HEK293 (cell line): ENCODE results near the gene MACIR.

ENCODE experiments used
- CTCF ChIA-PET: fragments of 350-600 bp; formaldehyde crosslinking; extraction: SDS; loops from one replicate; lab custom pipeline; 2021; ENCODE audit warnings: antibody characterized with exemption; lab: Yijun Ruan, JAX
- POLR2A ChIA-PET: fragments of 300-600 bp; formaldehyde crosslinking; extraction: SDS; loops from one replicate; lab custom pipeline; 2020; ENCODE audit warnings: antibody characterized with exemption, inconsistent platforms; lab: Yijun Ruan, JAX
- H3K27ac ChIP-seq: fragments of 200-500 bp; sonication (Bioruptor generic); 2 replicates; pipeline ENCODE4 v1.5.1; 2014; ENCODE audit warnings: low read depth, low read length, control low read depth, inconsistent platforms; ENCODE audit errors: extremely low read depth
- H3K36me3 ChIP-seq, 2 experiments: fragments of 200-500 bp in 1 of 2; sonication (Bioruptor generic) in 1 of 2; 1 replicate in 1 of 2; 2 replicates in 1 of 2; pipeline ENCODE4 v1.5.1; 2014 to 2017; ENCODE audit warnings: inconsistent platforms in 2 of 2, low read length in 2 of 2; ENCODE audit not compliant: control insufficient read depth in 2 of 2, insufficient read depth in 1 of 2
- H3K4me1 ChIP-seq: fragments of 200-500 bp; sonication (Bioruptor generic); 2 replicates; pipeline ENCODE4 v1.5.1; 2014; ENCODE audit warnings: mild to moderate bottlenecking, low read length, inconsistent platforms; ENCODE audit not compliant: control insufficient read depth, insufficient read depth
- H3K4me3 ChIP-seq: 2 replicates; pipeline ENCODE4 v1.5.1; 2011; ENCODE audit warnings: low read depth, mild to moderate bottlenecking, control low read depth, low read length, moderate library complexity
- H3K9me3 ChIP-seq: fragments of 200-500 bp; sonication (Bioruptor generic); 2 replicates; pipeline ENCODE4 v1.5.1; 2014; ENCODE audit warnings: low read depth, low read length, inconsistent platforms; ENCODE audit not compliant: control insufficient read depth, insufficient read depth
- BCL11A ChIP-seq: fragments of 450-650 bp; formaldehyde crosslinking; IDR thresholded peaks from 2 replicates; pipeline ENCODE4 v1.5.1; 2016; ENCODE audit warnings: low read depth, missing biosample characterization, missing genetic modification characterization
- GFI1B ChIP-seq: fragments of 450-650 bp; formaldehyde crosslinking; IDR thresholded peaks from 2 replicates; pipeline ENCODE4 v1.5.1; 2016; ENCODE audit warnings: missing biosample characterization, missing genetic modification characterization
- GLIS1 ChIP-seq: fragments of 450-650 bp; formaldehyde crosslinking; IDR thresholded peaks from 2 replicates; pipeline ENCODE4 v1.5.1; 2016; ENCODE audit warnings: missing biosample characterization, missing genetic modification characterization
- IKZF3 ChIP-seq: fragments of 450-650 bp; IDR thresholded peaks from 2 replicates; pipeline ENCODE4 v1.5.0; 2018; ENCODE audit warnings: missing biosample characterization, mild to moderate bottlenecking, missing genetic modification characterization, moderate library complexity
- SP7 ChIP-seq: fragments of 450-650 bp; formaldehyde crosslinking; IDR thresholded peaks from 2 replicates; pipeline ENCODE4 v1.5.1; 2016; ENCODE audit warnings: missing biosample characterization, missing genetic modification characterization
- ZNF157 ChIP-seq: fragments of 450-650 bp; formaldehyde crosslinking; IDR thresholded peaks from 2 replicates; pipeline ENCODE4 v1.5.1; 2016; ENCODE audit warnings: missing biosample characterization, missing genetic modification characterization
- ZNF184 ChIP-seq: fragments of 450-650 bp; IDR thresholded peaks from 2 replicates; pipeline ENCODE4 v1.5.1; 2018; ENCODE audit warnings: missing biosample characterization, mild to moderate bottlenecking, missing genetic modification characterization
- ZNF24 ChIP-seq: fragments of 450-650 bp; formaldehyde crosslinking; IDR thresholded peaks from 2 replicates; pipeline ENCODE4 v1.5.1; 2016; ENCODE audit warnings: missing biosample characterization, missing genetic modification characterization
- ZNF311 ChIP-seq: fragments of 450-650 bp; formaldehyde crosslinking; IDR thresholded peaks from 2 replicates; pipeline ENCODE4 v1.5.1; 2017; ENCODE audit warnings: missing biosample characterization, missing genetic modification characterization, borderline replicate concordance
- ZNF362 ChIP-seq: fragments of 450-650 bp; formaldehyde crosslinking; IDR thresholded peaks from 2 replicates; pipeline ENCODE4 v1.5.1; 2016; ENCODE audit warnings: missing biosample characterization, missing genetic modification characterization
- ZNF514 ChIP-seq: fragments of 450-650 bp; formaldehyde crosslinking; IDR thresholded peaks from 2 replicates; pipeline ENCODE4 v1.5.1; 2016; ENCODE audit warnings: missing biosample characterization, missing genetic modification characterization
- ZNF521 ChIP-seq: fragments of 450-650 bp; formaldehyde crosslinking; IDR thresholded peaks from 2 replicates; pipeline ENCODE4 v1.5.1; 2017; ENCODE audit warnings: missing biosample characterization, mild to moderate bottlenecking, missing genetic modification characterization
- ZNF529 ChIP-seq: fragments of 450-650 bp; formaldehyde crosslinking; IDR thresholded peaks from 2 replicates; pipeline ENCODE4 v1.5.1; 2017; ENCODE audit warnings: missing genetic modification characterization, missing biosample characterization; ENCODE audit not compliant: insufficient replicate concordance
- ZNF548 ChIP-seq: fragments of 450-650 bp; formaldehyde crosslinking; IDR thresholded peaks from 2 replicates; pipeline ENCODE4 v1.5.1; 2016; ENCODE audit warnings: missing biosample characterization, missing genetic modification characterization
- ZNF596 ChIP-seq: fragments of 450-650 bp; IDR thresholded peaks from 2 replicates; pipeline ENCODE4 v1.5.0; 2018; ENCODE audit warnings: missing biosample characterization, mild to moderate bottlenecking, missing genetic modification characterization, moderate library complexity
- ZNF654 ChIP-seq: fragments of 450-650 bp; formaldehyde crosslinking; IDR thresholded peaks from 2 replicates; pipeline ENCODE4 v1.5.1; 2016; ENCODE audit warnings: low read depth, missing biosample characterization, missing genetic modification characterization
- ZNF707 ChIP-seq: fragments of 450-650 bp; formaldehyde crosslinking; IDR thresholded peaks from 2 replicates; pipeline ENCODE4 v1.5.1; 2016; ENCODE audit warnings: missing biosample characterization, missing genetic modification characterization
- ZNF792 ChIP-seq: fragments of 450-650 bp; formaldehyde crosslinking; IDR thresholded peaks from 2 replicates; pipeline ENCODE4 v1.5.1; 2016; ENCODE audit warnings: missing biosample characterization, missing genetic modification characterization
- TF ChIP-seq, protein P1 (sequence below): fragments of 450-650 bp; formaldehyde crosslinking; IDR thresholded peaks from 2 replicates; pipeline ENCODE4 v1.5.1; 2016; ENCODE audit warnings: missing biosample characterization, missing genetic modification characterization
- TF ChIP-seq, protein P2 (sequence below): fragments of 450-650 bp; formaldehyde crosslinking; IDR thresholded peaks from 2 replicates; pipeline ENCODE4 v1.5.1; 2016; ENCODE audit warnings: missing biosample characterization, missing genetic modification characterization

MACIR gene

GRCh38 chr5:103327893-103328292, 69.3 kb downstream of the MACIR start:
- CTCF ChIA-PET: no interaction called here
- POLR2A ChIA-PET: interaction anchor here (0.7 kb wide), 1 partner anchor 69 kb away, joined by 4 read pairs; the partner anchor contains the start of gene MACIR
- no peaks in the 10 kb centered on the region for H3K36me3 ChIP-seq
- no peaks in the 10 kb centered on the region; the same call in 1 of the 2 replicates for H3K4me1 ChIP-seq
- no peak overlapping the region for H3K4me3 ChIP-seq
- no peak for TF ChIP-seq ZNF654 (tag by site-specific recombination)
- TF ChIP-seq SP7 (tag by site-specific recombination): no peak
- no peak for TF ChIP-seq ZNF548 (tag by site-specific recombination)
- TF ChIP-seq IKZF3: no peak
- TF ChIP-seq GLIS1 (tag by site-specific recombination): no peak
- TF ChIP-seq, protein P1, sequence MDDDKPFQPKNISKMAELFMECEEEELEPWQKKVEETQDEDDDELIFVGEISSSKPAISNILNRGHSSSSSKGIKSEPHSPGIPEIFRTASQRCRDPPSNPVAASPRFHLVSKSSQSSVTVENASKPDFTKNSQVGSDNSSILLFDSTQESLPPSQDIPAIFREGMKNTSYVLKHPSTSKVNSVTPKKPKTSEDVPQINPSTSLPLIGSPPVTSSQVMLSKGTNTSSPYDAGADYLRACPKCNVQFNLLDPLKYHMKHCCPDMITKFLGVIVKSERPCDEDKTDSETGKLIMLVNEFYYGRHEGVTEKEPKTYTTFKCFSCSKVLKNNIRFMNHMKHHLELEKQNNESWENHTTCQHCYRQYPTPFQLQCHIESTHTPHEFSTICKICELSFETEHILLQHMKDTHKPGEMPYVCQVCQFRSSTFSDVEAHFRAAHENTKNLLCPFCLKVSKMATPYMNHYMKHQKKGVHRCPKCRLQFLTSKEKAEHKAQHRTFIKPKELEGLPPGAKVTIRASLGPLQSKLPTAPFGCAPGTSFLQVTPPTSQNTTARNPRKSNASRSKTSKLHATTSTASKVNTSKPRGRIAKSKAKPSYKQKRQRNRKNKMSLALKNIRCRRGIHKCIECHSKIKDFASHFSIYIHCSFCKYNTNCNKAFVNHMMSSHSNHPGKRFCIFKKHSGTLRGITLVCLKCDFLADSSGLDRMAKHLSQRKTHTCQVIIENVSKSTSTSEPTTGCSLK (tag by site-specific recombination): no peak
- TF ChIP-seq, protein P2, sequence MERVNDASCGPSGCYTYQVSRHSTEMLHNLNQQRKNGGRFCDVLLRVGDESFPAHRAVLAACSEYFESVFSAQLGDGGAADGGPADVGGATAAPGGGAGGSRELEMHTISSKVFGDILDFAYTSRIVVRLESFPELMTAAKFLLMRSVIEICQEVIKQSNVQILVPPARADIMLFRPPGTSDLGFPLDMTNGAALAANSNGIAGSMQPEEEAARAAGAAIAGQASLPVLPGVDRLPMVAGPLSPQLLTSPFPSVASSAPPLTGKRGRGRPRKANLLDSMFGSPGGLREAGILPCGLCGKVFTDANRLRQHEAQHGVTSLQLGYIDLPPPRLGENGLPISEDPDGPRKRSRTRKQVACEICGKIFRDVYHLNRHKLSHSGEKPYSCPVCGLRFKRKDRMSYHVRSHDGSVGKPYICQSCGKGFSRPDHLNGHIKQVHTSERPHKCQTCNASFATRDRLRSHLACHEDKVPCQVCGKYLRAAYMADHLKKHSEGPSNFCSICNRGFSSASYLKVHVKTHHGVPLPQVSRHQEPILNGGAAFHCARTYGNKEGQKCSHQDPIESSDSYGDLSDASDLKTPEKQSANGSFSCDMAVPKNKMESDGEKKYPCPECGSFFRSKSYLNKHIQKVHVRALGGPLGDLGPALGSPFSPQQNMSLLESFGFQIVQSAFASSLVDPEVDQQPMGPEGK (tag by site-specific recombination): no peak
- TF ChIP-seq ZNF157: no peak
- no peak for TF ChIP-seq ZNF24
- TF ChIP-seq ZNF707 (tag by site-specific recombination): no peak
- no peak for TF ChIP-seq ZNF362
- no peak for TF ChIP-seq ZNF596 (tag by site-specific recombination)
- no peak for TF ChIP-seq ZNF514 (tag by site-specific recombination)
- no peak for TF ChIP-seq ZNF529
- TF ChIP-seq ZNF792: no peak
- no peak for TF ChIP-seq BCL11A (tag by site-specific recombination)
- no peak for TF ChIP-seq ZNF311
- no peak for TF ChIP-seq GFI1B (tag by site-specific recombination)
- no peak for TF ChIP-seq ZNF184
- TF ChIP-seq ZNF521 (tag by site-specific recombination): no peak
- no peaks in the 10 kb centered on the region for H3K9me3 ChIP-seq
- no peak overlapping the region for H3K27ac ChIP-seq
